ENCODE results near the gene SLC1A7. TPM values are rescaled to one million over a fixed set of nuclear protein-coding genes. Genes with fewer than 3 reads are reported as not detected.
A peak's percentile ranks its signal among the peaks of the same experiment; 100 is the strongest.

Gene SLC1A7
- total and polyA plus RNA-seq, 2 of the 13 experiments (the other 11 are each of a cell fraction or from before 2014, with no cell fraction given) = 0.04 to 2.0 TPM

DNA sequence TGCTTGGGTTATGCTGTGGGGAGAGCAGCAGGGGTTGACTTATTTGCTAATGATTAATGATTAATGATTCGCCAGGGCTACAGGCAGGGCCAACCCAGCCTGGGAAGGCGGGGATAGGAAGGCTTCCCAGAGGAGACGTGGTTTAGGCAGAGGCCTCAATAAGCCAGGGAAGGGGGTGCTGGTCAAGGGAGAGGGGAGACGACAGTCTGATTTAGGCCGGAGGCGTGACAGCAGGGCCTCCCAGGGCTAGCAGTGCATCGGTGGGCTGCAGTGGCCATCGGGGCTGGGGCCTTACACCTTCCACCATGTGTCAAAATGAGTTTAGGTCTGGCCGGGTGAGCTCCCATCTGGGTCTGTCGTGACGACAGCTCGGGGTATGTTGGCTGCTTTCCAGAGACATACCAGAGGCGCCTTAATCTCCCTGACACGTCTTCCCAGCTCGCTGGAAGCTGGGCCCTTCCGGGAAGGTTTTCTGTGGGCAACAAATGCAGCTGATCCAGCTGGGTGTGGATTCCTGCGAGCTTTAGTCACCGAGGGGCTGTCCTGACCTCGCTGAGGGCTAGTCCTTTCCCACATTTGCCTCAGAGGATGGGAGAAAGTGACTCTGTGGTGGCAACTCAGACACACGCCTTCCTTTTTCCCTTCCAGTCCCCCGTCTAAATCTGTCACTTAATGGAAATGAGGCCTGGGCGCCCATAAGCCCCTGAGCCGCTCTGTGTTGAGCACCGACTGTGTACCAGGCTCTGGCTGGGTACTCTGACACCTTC, 3.7 kb upstream of the SLC1A7 start (continued):
- peak; percentile 90; the same call in 1 of the 2 replicates for TF ChIP-seq SNAPC4 (CRISPR knock-in tag; IDR thresholded peaks at IDR 0.05)
- TF ChIP-seq ZNF749 (CRISPR knock-in tag; IDR thresholded peaks at IDR 0.05; ENCODE audit: borderline replicate concordance) = peak; percentile 38; the same call in 1 of the 2 replicates
- TF ChIP-seq ZBTB14 (CRISPR knock-in tag; IDR thresholded peaks at IDR 0.05) = no peak
- peak; percentile 70 for TF ChIP-seq PRDM10 (CRISPR knock-in tag; IDR thresholded peaks at IDR 0.05; ENCODE audit: low read depth)
- no peak for TF ChIP-seq HNRNPL (IDR thresholded peaks at IDR 0.05; ENCODE audit: low read depth, low read length)
- 0 out of 2 replicates have a peak, but pooled peaks have one; percentile 54 for TF ChIP-seq CBFB (CRISPR knock-in tag; IDR thresholded peaks at IDR 0.05)
- peak; percentile 72; the same call in 1 of the 2 replicates for TF ChIP-seq ARID4A (CRISPR knock-in tag; IDR thresholded peaks at IDR 0.05; ENCODE audit: borderline replicate concordance)
- TF ChIP-seq ATF3 (CRISPR knock-in tag; IDR thresholded peaks at IDR 0.05) = peak; percentile 77
- TF ChIP-seq ZNF205 (CRISPR knock-in tag; IDR thresholded peaks at IDR 0.05) = peak; percentile 73
- peak; percentile 91 for TF ChIP-seq ZNF614 (CRISPR knock-in tag; IDR thresholded peaks at IDR 0.05; ENCODE audit: borderline replicate concordance)
- TF ChIP-seq MXD3 (CRISPR knock-in tag; IDR thresholded peaks at IDR 0.05) = peak; percentile 60; the same call in 1 of the 2 replicates
- TF ChIP-seq POLR2G (IDR thresholded peaks at IDR 0.05; ENCODE audit: low read depth, low read length) = peak; percentile 85

All from HepG2 (cell line).